Peyer's patch (tissue), 4 donors: Measurements from ENCODE around the gene TPPP.

ENCODE experiments used
- POLR2A ChIP-seq, 2 donors: fragments of 450-650 bp; IDR thresholded peaks; one replicate each; pipeline ENCODE4 v1.5.1; 2017; ENCODE audit warnings: antibody characterized with exemption in 2 of 2, mild to moderate bottlenecking in 2 of 2, moderate library complexity in 2 of 2
- TF ChIP-seq, protein P1 (sequence below), 6 experiments: fragments of 450-650 bp in 4 of 6; fragments of 200-600 bp in 2 of 6; sonication (generic) in 1 of 6; IDR thresholded peaks; one replicate each; pipeline ENCODE4 v1.5.1; 2017 to 2019; ENCODE audit warnings: antibody characterized with exemption in 6 of 6, mild to moderate bottlenecking in 3 of 6, moderate library complexity in 1 of 6

DNA sequence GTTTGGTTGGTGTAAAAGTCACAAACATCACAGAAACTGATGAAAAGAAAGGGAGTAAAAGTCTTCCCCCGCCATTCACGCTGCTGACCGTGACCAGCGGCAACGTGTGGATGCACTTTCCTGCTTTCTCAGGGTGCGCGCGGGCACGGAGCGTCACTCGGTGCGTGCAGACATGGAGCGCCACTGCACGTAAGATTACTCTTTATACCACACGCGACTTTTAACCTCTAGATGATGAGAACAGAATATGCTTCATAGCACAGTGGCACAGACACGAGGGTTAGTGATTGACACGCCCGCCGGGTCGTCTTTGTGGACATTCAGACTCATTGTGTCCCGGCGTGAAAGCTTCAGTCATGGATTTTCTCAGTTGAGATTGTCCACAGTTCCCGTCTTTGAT, 65.3 kb downstream of the TPPP start:
- no peak for TF ChIP-seq POLR2A (IDR thresholded peaks at IDR 0.05)
- TF ChIP-seq, protein P1, sequence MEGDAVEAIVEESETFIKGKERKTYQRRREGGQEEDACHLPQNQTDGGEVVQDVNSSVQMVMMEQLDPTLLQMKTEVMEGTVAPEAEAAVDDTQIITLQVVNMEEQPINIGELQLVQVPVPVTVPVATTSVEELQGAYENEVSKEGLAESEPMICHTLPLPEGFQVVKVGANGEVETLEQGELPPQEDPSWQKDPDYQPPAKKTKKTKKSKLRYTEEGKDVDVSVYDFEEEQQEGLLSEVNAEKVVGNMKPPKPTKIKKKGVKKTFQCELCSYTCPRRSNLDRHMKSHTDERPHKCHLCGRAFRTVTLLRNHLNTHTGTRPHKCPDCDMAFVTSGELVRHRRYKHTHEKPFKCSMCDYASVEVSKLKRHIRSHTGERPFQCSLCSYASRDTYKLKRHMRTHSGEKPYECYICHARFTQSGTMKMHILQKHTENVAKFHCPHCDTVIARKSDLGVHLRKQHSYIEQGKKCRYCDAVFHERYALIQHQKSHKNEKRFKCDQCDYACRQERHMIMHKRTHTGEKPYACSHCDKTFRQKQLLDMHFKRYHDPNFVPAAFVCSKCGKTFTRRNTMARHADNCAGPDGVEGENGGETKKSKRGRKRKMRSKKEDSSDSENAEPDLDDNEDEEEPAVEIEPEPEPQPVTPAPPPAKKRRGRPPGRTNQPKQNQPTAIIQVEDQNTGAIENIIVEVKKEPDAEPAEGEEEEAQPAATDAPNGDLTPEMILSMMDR (IDR thresholded peaks at IDR 0.05), result no peak
